K562 (cell line): Measurements from ENCODE around the gene IP6K1. TPM values are rescaled to one million over a fixed set of nuclear protein-coding genes. Genes with fewer than 3 reads are reported as not detected.

ENCODE experiments used
- CXXC5 ChIP-seq: fragments of 250-450 bp; sonication (Bioruptor Pico); IDR thresholded peaks from 2 replicates; pipeline ENCODE4 v1.8.0; 2022; ENCODE audit warnings: inconsistent platforms, mild to moderate bottlenecking, moderate library complexity
- ZBTB40 ChIP-seq, 2 experiments: fragments of 450-650 bp in 1 of 2; sonication (generic) in 1 of 2; formaldehyde crosslinking in 1 of 2; IDR thresholded peaks; 2 replicates each; pipeline versions ENCODE4 v1.7.1 to v1.9.0; 2016 to 2022; ENCODE audit warnings: inconsistent platforms in 1 of 2, mild to moderate bottlenecking in 1 of 2, missing genetic modification reagents in 1 of 2
- polyA plus RNA-seq, 8 experiments: library from polyadenylated mRNA; depleted of rRNA in 4 of 8; stranded (reverse) in 5 of 8; unstranded in 3 of 8; fragments of >200 nt; fragmentation: Nextera tagmentation in 2 of 8; fragmentation: Illumina TruSeq in 1 of 8; extraction: Ambion mirVana in 2 of 8; extraction: Trizol in 1 of 8; gene quantifications; 2 replicates each; pipeline versions ENCODE4 v1.2.1 to v1.2.3, GENCODE V29; 2011 to 2014; ENCODE audit warnings: inconsistent platforms in 1 of 8, missing spikeins in 1 of 8
- total RNA-seq, 7 experiments: library from RNA; depleted of rRNA in 6 of 7; stranded (reverse); fragments of >200 nt in 6 of 7; fragmentation: Illumina TruSeq in 2 of 7; extraction: Trizol in 2 of 7; gene quantifications; 2 replicates each; pipeline versions ENCODE4 v1.2.1 to v1.2.3, GENCODE V29; 2011 to 2021; ENCODE audit warnings: low replicate concordance in 1 of 7

Gene IP6K1
- total and polyA plus RNA-seq, 9 of the 15 experiments (the other 6 are each of a cell fraction or from before 2014, with no cell fraction given), result 0.46 to 29.2 (median 13.1) TPM

GRCh38 chr3:49700453-49701128, 85.8 kb downstream of the IP6K1 start (continued):
- no peak for TF ChIP-seq ZBTB40 (IDR thresholded peaks at IDR 0.05)
- no peak for TF ChIP-seq ZBTB40 (CRISPR knock-in tag; IDR thresholded peaks at IDR 0.05)
- no peak for TF ChIP-seq CXXC5
